Brain microvascular endothelial cell (primary cell): Measurements from ENCODE around the gene COQ9.
A peak's percentile ranks its signal among the peaks of the same experiment; 100 is the strongest.

Source experiments
- DNase-seq: peaks from one replicate; pipeline ENCODE4 v3.0.0-alpha.2; 2020
- H3K27ac ChIP-seq: fragments of 250-450 bp; sonication (Bioruptor Pico); 2 replicates; pipeline ENCODE4 v1.5.1; 2020; ENCODE audit warnings: mild to moderate bottlenecking, moderate library complexity
- H3K27me3 ChIP-seq: fragments of 250-450 bp; sonication (Bioruptor Pico); replicated peaks from 2 replicates; pipeline ENCODE4 v1.5.1; 2020; ENCODE audit warnings: mild to moderate bottlenecking
- H3K36me3 ChIP-seq: fragments of 250-450 bp; sonication (Bioruptor Pico); replicated peaks from 2 replicates; pipeline ENCODE4 v1.5.1; 2020; ENCODE audit warnings: mild to moderate bottlenecking
- H3K4me3 ChIP-seq: 2 replicates; pipeline ENCODE4 v1.5.1; 2011; ENCODE audit warnings: low read depth, mild to moderate bottlenecking, control low read depth, low read length, moderate library complexity
- CTCF ChIP-seq: IDR thresholded peaks from 2 replicates; pipeline ENCODE4 v1.5.1; 2011; ENCODE audit warnings: low read depth, mild to moderate bottlenecking, moderate library complexity, low read length, control low read depth, inconsistent platforms; ENCODE audit errors: missing control alignments
- in situ Hi-C: cut with HindIII; loops from 2 replicates; pipeline ENCODE4 v1.10.0; 2017; ENCODE audit warnings: low sequenced_read_pairs, low pct_ligation_motif_present

COQ9 gene

GRCh38 chr16:57479205-57479975, 32.1 kb downstream of the COQ9 start:
- peak; percentile 42 for DNase-seq
- no peaks in the 10 kb centered on the region for H3K27me3 ChIP-seq
- peak overlapping the region; percentile 63 for H3K4me3 ChIP-seq
- in situ Hi-C loops, result no loop called here
- peaks cover 9% of the 10 kb centered on the region for H3K36me3 ChIP-seq
- no peak overlapping the region for H3K27ac ChIP-seq
- TF ChIP-seq CTCF, result no peak

- DNase-seq, result peak; percentile 49
- in situ Hi-C loops, result no loop called here
- Histone ChIP-seq H3K4me3 (peak overlapping the region; percentile 63), H3K36me3 (peaks cover 2% of the 10 kb centered on the region), H3K27ac (peak overlapping the region; percentile 16), H3K27me3 (no peaks in the 10 kb centered on the region)
- TF ChIP-seq CTCF, result no peak
These were observed 32.9 kb downstream of the COQ9 start for GRCh38 chr16:57479976-57480753.

- Histone ChIP-seq H3K36me3 (no peaks in the 10 kb centered on the region), H3K27ac (no peak overlapping the region), H3K27me3 (no peaks in the 10 kb centered on the region), H3K4me3 (no peak overlapping the region)
- in situ Hi-C loops, result no loop called here
- TF ChIP-seq CTCF, result no peak
- no peak for DNase-seq
These were observed 33.5 kb downstream of the COQ9 start for GRCh38 chr16:57480754-57481230.

GRCh38 chr16:57481421-57481820, 34.1 kb downstream of the COQ9 start:
- no peak overlapping the region for H3K4me3 ChIP-seq
- TF ChIP-seq CTCF, result no peak
- no peak for DNase-seq
- H3K36me3 ChIP-seq, result no peaks in the 10 kb centered on the region
- H3K27me3 ChIP-seq, result no peaks in the 10 kb centered on the region
- in situ Hi-C loops, result no loop called here
- no peak overlapping the region for H3K27ac ChIP-seq

- in situ Hi-C loops, result no loop called here
- TF ChIP-seq CTCF, result no peak
- H3K36me3 ChIP-seq, result no peaks in the 10 kb centered on the region
- H3K4me3 ChIP-seq, result no peak overlapping the region
- DNase-seq, result no peak
- H3K27me3 ChIP-seq, result no peaks in the 10 kb centered on the region
- no peak overlapping the region for H3K27ac ChIP-seq
These were observed 35.7 kb downstream of the COQ9 start for GRCh38 chr16:57482845-57483545.
